HEK293 (cell line): ENCODE data around the gene SCRN1.

ENCODE experiments used
- CTCF ChIA-PET: fragments of 350-600 bp; formaldehyde crosslinking; extraction: SDS; loops from one replicate; lab custom pipeline; 2021; ENCODE audit warnings: antibody characterized with exemption; lab: Yijun Ruan, JAX
- POLR2A ChIA-PET: fragments of 300-600 bp; formaldehyde crosslinking; extraction: SDS; loops from one replicate; lab custom pipeline; 2020; ENCODE audit warnings: antibody characterized with exemption, inconsistent platforms; lab: Yijun Ruan, JAX
- H3K27ac ChIP-seq: fragments of 200-500 bp; sonication (Bioruptor generic); 2 replicates; pipeline ENCODE4 v1.5.1; 2014; ENCODE audit warnings: low read depth, low read length, control low read depth, inconsistent platforms; ENCODE audit errors: extremely low read depth
- H3K36me3 ChIP-seq, 2 experiments: fragments of 200-500 bp in 1 of 2; sonication (Bioruptor generic) in 1 of 2; 1 replicate in 1 of 2; 2 replicates in 1 of 2; pipeline ENCODE4 v1.5.1; 2014 to 2017; ENCODE audit warnings: inconsistent platforms in 2 of 2, low read length in 2 of 2; ENCODE audit not compliant: control insufficient read depth in 2 of 2, insufficient read depth in 1 of 2
- H3K4me1 ChIP-seq: fragments of 200-500 bp; sonication (Bioruptor generic); 2 replicates; pipeline ENCODE4 v1.5.1; 2014; ENCODE audit warnings: mild to moderate bottlenecking, low read length, inconsistent platforms; ENCODE audit not compliant: control insufficient read depth, insufficient read depth
- H3K4me3 ChIP-seq: 2 replicates; pipeline ENCODE4 v1.5.1; 2011; ENCODE audit warnings: low read depth, mild to moderate bottlenecking, control low read depth, low read length, moderate library complexity
- H3K9me3 ChIP-seq: fragments of 200-500 bp; sonication (Bioruptor generic); 2 replicates; pipeline ENCODE4 v1.5.1; 2014; ENCODE audit warnings: low read depth, low read length, inconsistent platforms; ENCODE audit not compliant: control insufficient read depth, insufficient read depth
- ATF2 ChIP-seq: fragments of 450-650 bp; formaldehyde crosslinking; IDR thresholded peaks from 2 replicates; pipeline ENCODE4 v1.5.1; 2016; ENCODE audit warnings: missing biosample characterization, missing genetic modification characterization, low read depth
- BCL11A ChIP-seq: fragments of 450-650 bp; formaldehyde crosslinking; IDR thresholded peaks from 2 replicates; pipeline ENCODE4 v1.5.1; 2016; ENCODE audit warnings: low read depth, missing biosample characterization, missing genetic modification characterization
- MEIS1 ChIP-seq: sonication (generic); formaldehyde crosslinking; IDR thresholded peaks from 2 replicates; pipeline ENCODE4 v1.8.1; 2022; ENCODE audit warnings: missing genetic modification reagents, mild to moderate bottlenecking, borderline replicate concordance
- SETDB1 ChIP-seq: IDR thresholded peaks from one replicate; pipeline ENCODE4 v1.6.1; 2017; ENCODE audit warnings: mild to moderate bottlenecking, low read length, moderate library complexity, mixed read lengths; ENCODE audit not compliant: insufficient read length
- TSHZ1 ChIP-seq: fragments of 450-650 bp; formaldehyde crosslinking; IDR thresholded peaks from 2 replicates; pipeline ENCODE4 v1.5.1; 2016; ENCODE audit warnings: missing biosample characterization, missing genetic modification characterization, borderline replicate concordance
- ZBTB10 ChIP-seq: fragments of 450-650 bp; formaldehyde crosslinking; IDR thresholded peaks from 2 replicates; pipeline ENCODE4 v1.5.1; 2016; ENCODE audit warnings: missing biosample characterization, missing genetic modification characterization
- ZEB2 ChIP-seq: fragments of 450-650 bp; formaldehyde crosslinking; IDR thresholded peaks from 2 replicates; pipeline ENCODE4 v1.5.1; 2016; ENCODE audit warnings: missing biosample characterization, missing genetic modification characterization
- ZNF114 ChIP-seq: fragments of 450-650 bp; formaldehyde crosslinking; IDR thresholded peaks from 2 replicates; pipeline ENCODE4 v1.5.0; 2017; ENCODE audit warnings: missing biosample characterization, missing genetic modification characterization
- ZNF140 ChIP-seq: fragments of 450-650 bp; formaldehyde crosslinking; IDR thresholded peaks from 2 replicates; pipeline ENCODE4 v1.5.1; 2016; ENCODE audit warnings: missing biosample characterization, missing genetic modification characterization
- ZNF146 ChIP-seq: fragments of 450-650 bp; formaldehyde crosslinking; IDR thresholded peaks from 2 replicates; pipeline ENCODE4 v1.5.1; 2016; ENCODE audit warnings: missing biosample characterization, missing genetic modification characterization
- ZNF223 ChIP-seq: fragments of 450-650 bp; formaldehyde crosslinking; IDR thresholded peaks from 2 replicates; pipeline ENCODE4 v1.5.1; 2016; ENCODE audit warnings: missing biosample characterization, missing genetic modification characterization
- ZNF391 ChIP-seq: fragments of 450-650 bp; formaldehyde crosslinking; IDR thresholded peaks from 2 replicates; pipeline ENCODE4 v1.5.1; 2016; ENCODE audit warnings: low read depth, missing biosample characterization, missing genetic modification characterization, borderline replicate concordance
- ZNF596 ChIP-seq: fragments of 450-650 bp; IDR thresholded peaks from 2 replicates; pipeline ENCODE4 v1.5.0; 2018; ENCODE audit warnings: missing biosample characterization, mild to moderate bottlenecking, missing genetic modification characterization, moderate library complexity
- ZNF677 ChIP-seq: fragments of 450-650 bp; IDR thresholded peaks from 2 replicates; pipeline ENCODE4 v1.5.0; 2018; ENCODE audit warnings: missing biosample characterization, mild to moderate bottlenecking, missing genetic modification characterization, moderate library complexity

SCRN1 gene

GRCh38 chr7:29900745-29901144 is 88.9 kb downstream of the SCRN1 start:
- Histone ChIP-seq H3K4me1 (no peaks in the 10 kb centered on the region), H3K4me3 (no peak overlapping the region), H3K27ac (no peak overlapping the region), H3K9me3 (no peaks in the 10 kb centered on the region; the same call in 1 of the 2 replicates), H3K36me3 (peaks cover 8 to 14% of the 10 kb centered on the region in 2 experiments; a peak in 2 of 3 replicates)
- no peak for TF ChIP-seq MEIS1
- TF ChIP-seq ZNF596 = no peak
- TF ChIP-seq ZBTB10 (tag by site-specific recombination) = no peak
- TF ChIP-seq ZNF140 (tag by site-specific recombination) = no peak
- no peak for TF ChIP-seq SETDB1
- TF ChIP-seq ZNF223 (tag by site-specific recombination) = no peak
- no peak for TF ChIP-seq ZNF114
- TF ChIP-seq ZNF677 = no peak
- no peak for TF ChIP-seq TSHZ1 (tag by site-specific recombination)
- CTCF ChIA-PET = interaction anchor here (1.0 kb wide), 1 partner anchor 21 kb away, joined by 3 read pairs; no protein-coding TSS in a partner anchor
- POLR2A ChIA-PET = no interaction called here

GRCh38 chr7:29898301-29898700 is 91.3 kb downstream of the SCRN1 start:
- Histone ChIP-seq H3K27ac (no peak overlapping the region), H3K4me1 (peaks cover 4% of the 10 kb centered on the region; the same call in 1 of the 2 replicates), H3K9me3 (no peaks in the 10 kb centered on the region; the same call in 1 of the 2 replicates), H3K36me3 (no peaks in the 10 kb centered on the region), H3K4me3 (no peak overlapping the region)
- TF ChIP-seq ZNF391 (tag by site-specific recombination) = no peak
- CTCF ChIA-PET = interaction anchor here (0.6 kb wide), 1 partner anchor 42 kb away, joined by 3 read pairs; no protein-coding TSS in a partner anchor
- POLR2A ChIA-PET = interaction anchor here (0.6 kb wide), 1 partner anchor 11 kb away, joined by 7 read pairs; no protein-coding TSS in a partner anchor

- Histone ChIP-seq H3K4me1 (peaks cover 5% of the 10 kb centered on the region; the same call in 1 of the 2 replicates), H3K27ac (no peak overlapping the region), H3K9me3 (no peaks in the 10 kb centered on the region; the same call in 1 of the 2 replicates), H3K36me3 (no peaks in the 10 kb centered on the region), H3K4me3 (no peak overlapping the region)
- POLR2A ChIA-PET = no interaction called here
- CTCF ChIA-PET = no interaction called here
- TF ChIP-seq ZNF146 (tag by site-specific recombination) = peak; percentile 44; the same call in 1 of the 2 replicates
- no peak for TF ChIP-seq BCL11A (tag by site-specific recombination)
- no peak for TF ChIP-seq ZEB2 (tag by site-specific recombination)
- TF ChIP-seq ATF2 (tag by site-specific recombination) = peak; percentile 56
Measured at GRCh38 chr7:29896685-29897411, 92.8 kb downstream of the SCRN1 start.
